GM12878 (cell line): ENCODE data around the gene LRWD1. TPM values are rescaled to one million over a fixed set of nuclear protein-coding genes. Genes with fewer than 3 reads are reported as not detected.

Experiments
- ATAC-seq: fragments of 200-7000 bp; cut with Tn5 transposase; 3 replicates; pipeline ENCODE4 v1.9.1; 2020; ENCODE audit warnings: mild to moderate bottlenecking, moderate library complexity
- BruUV-seq: library from RNA; stranded (reverse); fragments of 400-500 nt; replicated peaks from 2 replicates; lab custom pipeline; 2021; lab: Mats Ljungman, UMichigan
- CTCF ChIA-PET: fragments of 300-600 bp; sonication (Branson Sonifier 250); formaldehyde crosslinking; extraction: SDS; loops from one replicate; lab custom pipeline; 2021; ENCODE audit warnings: inconsistent platforms; lab: Yijun Ruan, JAX
- POLR2A ChIA-PET: fragments of 350-600 bp; formaldehyde crosslinking; extraction: SDS; loops from one replicate; lab custom pipeline; 2021; ENCODE audit warnings: inconsistent platforms; lab: Charles Lee
- RAD21 ChIA-PET: fragments of 300-600 bp; sonication (Branson Sonifier 250); formaldehyde crosslinking; loops from one replicate; lab custom pipeline; 2023; ENCODE audit warnings: antibody characterized with exemption; ENCODE audit not compliant: unreplicated experiment; lab: Charles Lee
- SMC1A ChIA-PET: fragments of 300-600 bp; sonication (Branson Sonifier 250); formaldehyde crosslinking; loops from one replicate; lab custom pipeline; 2023; ENCODE audit not compliant: unreplicated experiment, uncharacterized antibody; lab: Charles Lee
- DNase-seq: peaks from one replicate; pipeline ENCODE4 v3.0.0-alpha.2; 2011; ENCODE audit warnings: low read depth, low spot score
- FAIRE-seq: peaks from 3 replicates; lab custom pipeline; 2011; peaks lifted over from hg19 to GRCh38; lab: Jason Lieb, UNC
- H2AFZ ChIP-seq: 2 replicates; pipeline ENCODE4 v1.6.0; 2011; ENCODE audit warnings: low read depth, low read length, control low read depth; ENCODE audit not compliant: control insufficient read depth
- H3K27ac ChIP-seq: 2 replicates; pipeline ENCODE4 v1.5.1; 2011; ENCODE audit warnings: control low read depth; ENCODE audit not compliant: control insufficient read depth, insufficient read depth
- H3K27me3 ChIP-seq, 2 experiments: replicated peaks in 1 of 2; 2 replicates each; pipeline versions ENCODE4 v1.6.0 to v1.6.1; 2011; ENCODE audit warnings: low read length in 1 of 2; ENCODE audit not compliant: control insufficient read depth in 2 of 2, insufficient read depth in 2 of 2
- H3K36me3 ChIP-seq, 2 experiments: 2 replicates each; pipeline ENCODE4 v1.5.1; 2011; ENCODE audit warnings: low read length in 1 of 2; ENCODE audit not compliant: control insufficient read depth in 2 of 2, insufficient read depth in 2 of 2
- H3K4me1 ChIP-seq: 2 replicates; pipeline ENCODE4 v1.6.1; 2011; ENCODE audit warnings: mild to moderate bottlenecking, low read length, moderate library complexity, mixed read lengths; ENCODE audit not compliant: control insufficient read depth, insufficient read depth
- H3K4me2 ChIP-seq: 2 replicates; pipeline ENCODE4 v1.6.0; 2011; ENCODE audit warnings: control low read depth; ENCODE audit not compliant: control insufficient read depth, insufficient read depth
- H3K4me3 ChIP-seq: fragments of 200-600 bp; sonication (generic); 2 replicates; pipeline ENCODE4 v1.5.1; 2016
- H3K79me2 ChIP-seq: 2 replicates; pipeline ENCODE4 v1.6.0; 2011; ENCODE audit warnings: low read length; ENCODE audit not compliant: control insufficient read depth, insufficient read depth
- H3K9ac ChIP-seq: 2 replicates; pipeline ENCODE4 v1.8.0; 2011; ENCODE audit warnings: low read length, control low read depth, mixed read lengths; ENCODE audit not compliant: control insufficient read depth, insufficient read depth
- H3K9me3 ChIP-seq: replicated peaks from 3 replicates; pipeline ENCODE4 v1.5.1; 2011; ENCODE audit warnings: mild to moderate bottlenecking, low read length; ENCODE audit not compliant: control insufficient read depth, insufficient read depth
- H4K20me1 ChIP-seq: 2 replicates; pipeline ENCODE4 v1.6.0; 2011; ENCODE audit not compliant: control insufficient read depth, insufficient read depth
- BCLAF1 ChIP-seq: fragments of 450-650 bp; IDR thresholded peaks from 2 replicates; pipeline ENCODE4 v1.6.1; 2017; ENCODE audit warnings: antibody characterized with exemption, mild to moderate bottlenecking, moderate library complexity
- CBFB ChIP-seq: IDR thresholded peaks from 2 replicates; pipeline ENCODE4 v1.6.1; 2016; ENCODE audit warnings: antibody characterized with exemption, low read depth
- MEF2A ChIP-seq: IDR thresholded peaks from 2 replicates; pipeline ENCODE4 v1.6.1; 2011; ENCODE audit warnings: low read depth, mild to moderate bottlenecking, low read length, moderate library complexity; ENCODE audit not compliant: insufficient read depth
- RAD21 ChIP-seq: IDR thresholded peaks from 2 replicates; pipeline ENCODE4 v1.6.1; 2011; ENCODE audit warnings: mild to moderate bottlenecking, low read depth, low read length, moderate library complexity; ENCODE audit not compliant: insufficient read depth
- RAD51 ChIP-seq: fragments of 450-650 bp; IDR thresholded peaks from 2 replicates; pipeline ENCODE4 v1.6.1; 2016; ENCODE audit warnings: moderate library complexity, mild to moderate bottlenecking, inconsistent platforms
- RBBP5 ChIP-seq: fragments of 200-600 bp; sonication (generic); conservative IDR thresholded peaks from 2 replicates; pipeline ENCODE4 v1.6.1; 2016
- RELA ChIP-seq: fragments of 450-650 bp; IDR thresholded peaks from 2 replicates; pipeline ENCODE4 v1.8.0; 2014; ENCODE audit warnings: borderline replicate concordance; ENCODE audit not compliant: partially characterized antibody
- SMC3 ChIP-seq: IDR thresholded peaks from 2 replicates; pipeline ENCODE4 v1.6.1; 2011; ENCODE audit warnings: low read length, improper control_type of control experiment, borderline replicate concordance
- TCF12 ChIP-seq: IDR thresholded peaks from 2 replicates; pipeline ENCODE4 v1.6.1; 2011; ENCODE audit warnings: low read depth, mild to moderate bottlenecking, low read length
- ZNF687 ChIP-seq: fragments of 450-650 bp; IDR thresholded peaks from 2 replicates; pipeline ENCODE4 v1.6.1; 2017; ENCODE audit warnings: mild to moderate bottlenecking, moderate library complexity
- WGBS: methylation state at CpG from one replicate; pipeline ENCODE4 v1.1.6; 2016; ENCODE audit warnings: low lambda C conversion rate; ENCODE audit not compliant: insufficient replicate concordance, insufficient coverage; ENCODE audit errors: missing lambda C conversion rate; 5-methylcytosine and 5-hydroxymethylcytosine counted together
- in situ Hi-C: fragments of 300-500 bp; cut with MboI; formaldehyde crosslinking; loops from 9 replicates; pipeline ENCODE4 v1.14.3; 2018; ENCODE audit warnings: mixed read lengths
- intact Hi-C: fragments of 100-400 bp; cut with micrococcal nuclease; formaldehyde crosslinking; loops from one replicate; pipeline ENCODE4 v1.14.2; 2022; ENCODE audit not compliant: unreplicated experiment
- polyA plus RNA-seq, 11 experiments: library from polyadenylated mRNA; depleted of rRNA in 4 of 11; unstranded in 6 of 11; stranded (reverse) in 5 of 11; fragments of >200 nt; fragmentation: Nextera tagmentation in 4 of 11; fragmentation: Illumina TruSeq in 1 of 11; extraction: Ambion mirVana in 4 of 11; extraction: Trizol in 1 of 11; gene quantifications; 1 replicate in 1 of 11; 2 replicates in 10 of 11; pipeline versions ENCODE4 v1.2.1 to v1.2.3, GENCODE V29; 2011 to 2016; ENCODE audit warnings: inconsistent platforms in 2 of 11, missing spikeins in 2 of 11, low read depth in 1 of 11
- total RNA-seq, 4 experiments: library from RNA; depleted of rRNA in 3 of 4; stranded (reverse); fragments of >200 nt in 3 of 4; fragmentation: Illumina TruSeq in 1 of 4; extraction: Trizol in 1 of 4; gene quantifications; 2 replicates each; pipeline versions ENCODE4 v1.2.1 to v1.2.3, GENCODE V29; 2013 to 2021

LRWD1 gene
- total and polyA plus RNA-seq, 10 of the 15 experiments (the other 5 are each of a cell fraction or from before 2014, with no cell fraction given): 0.40 to 64.4 (median 26.1) TPM

GRCh38 chr7:102454468-102454867 is 10.3 kb upstream of the LRWD1 start:
- Histone ChIP-seq H4K20me1 (no peaks in the 10 kb centered on the region), H3K79me2 (no peaks in the 10 kb centered on the region), H3K9me3 (no peaks in the 10 kb centered on the region), H3K4me3 (no peak overlapping the region), H3K36me3 (peaks cover 9 to 10% of the 10 kb centered on the region in 2 experiments)
- POLR2A ChIA-PET: interaction anchor here (1.0 kb wide), 1 partner anchor 13 kb away, joined by 3 read pairs; no protein-coding TSS in a partner anchor
- ATAC-seq: no peak
- 85% methylated on average over 12 of the region's 12 CpGs for WGBS
- DNase-seq: no peak
- RAD21 ChIA-PET: no interaction called here
- in situ Hi-C loops: loop anchor here (5.0 to 10.0 kb wide), 2 partner anchors 50 to 167 kb away; partner anchors contain the start of gene SH2B2
- TF ChIP-seq RELA: no peak
- TF ChIP-seq SMC3: no peak
- no peak for TF ChIP-seq BCLAF1
- TF ChIP-seq RBBP5: no peak
- TF ChIP-seq RAD21: no peak
- TF ChIP-seq MEF2A: no peak
- TF ChIP-seq CBFB: no peak
- TF ChIP-seq ZNF687: no peak
- no peak for TF ChIP-seq RAD51
- TF ChIP-seq TCF12: no peak
- TF ChIP-seq, all 136 proteins: peak for 0
- Histone ChIP-seq H3K9ac (no peak overlapping the region), H3K4me1 (no peaks in the 10 kb centered on the region), H3K4me2 (no peak overlapping the region), H3K27ac (no peak overlapping the region), H3K27me3 (no peaks in the 10 kb centered on the region), H2AFZ (no peak overlapping the region)
- ChIA-PET SMC1A (interaction anchor here (1.3 kb wide), 1 partner anchor 50 kb away, joined by 4 read pairs; no protein-coding TSS in a partner anchor), CTCF (interaction anchor here (1.6 to 3.2 kb wide), 2 partner anchors 42 to 50 kb away, joined by 3 to 14 read pairs; no protein-coding TSS in a partner anchor)
- BruUV-seq: no TSS peak
- no peak for FAIRE-seq
- intact Hi-C loops: no loop called here
